Astrocyte (in vitro differentiated cells and primary cell): ENCODE measurements around the gene TMEM132E. TPM values are rescaled to one million over a fixed set of nuclear protein-coding genes. Genes with fewer than 3 reads are reported as not detected.

Source experiments
- DNase-seq: peaks from one replicate; pipeline ENCODE4 v3.0.0-alpha.2; 2010; ENCODE audit warnings: low read depth
- FAIRE-seq: peaks from 2 replicates; lab custom pipeline; 2011; peaks lifted over from hg19 to GRCh38; lab: Jason Lieb, UNC
- H2AFZ ChIP-seq: 2 replicates; pipeline ENCODE4 v1.6.0; 2012; ENCODE audit warnings: low read depth, low read length, inconsistent platforms
- H3K27ac ChIP-seq: 2 replicates; pipeline ENCODE4 v1.5.1; 2011; ENCODE audit warnings: low read depth, low read length, inconsistent platforms
- H3K27me3 ChIP-seq: 2 replicates; pipeline ENCODE4 v1.6.0; 2011; ENCODE audit warnings: low read length, inconsistent platforms; ENCODE audit not compliant: insufficient read depth
- H3K36me3 ChIP-seq: 2 replicates; pipeline ENCODE4 v1.5.1; 2011; ENCODE audit warnings: low read length, inconsistent platforms; ENCODE audit not compliant: insufficient read depth
- H3K4me1 ChIP-seq: 2 replicates; pipeline ENCODE4 v1.5.1; 2011; ENCODE audit warnings: low read length, inconsistent platforms; ENCODE audit not compliant: insufficient read depth
- H3K4me2 ChIP-seq: 2 replicates; pipeline ENCODE4 v1.6.0; 2012; ENCODE audit warnings: low read length, inconsistent platforms
- H3K4me3 ChIP-seq: 2 replicates; pipeline ENCODE4 v1.5.1; 2011; ENCODE audit warnings: low read depth, mild to moderate bottlenecking, low read length, inconsistent platforms; ENCODE audit not compliant: insufficient read depth
- H3K79me2 ChIP-seq: 2 replicates; pipeline ENCODE4 v1.6.0; 2012; ENCODE audit warnings: mild to moderate bottlenecking, low read length, inconsistent platforms; ENCODE audit not compliant: insufficient read depth
- H3K9ac ChIP-seq: 2 replicates; pipeline ENCODE4 v1.6.0; 2012; ENCODE audit warnings: mild to moderate bottlenecking, low read length, inconsistent platforms
- H3K9me3 ChIP-seq: 2 replicates; pipeline ENCODE4 v1.5.1; 2012; ENCODE audit warnings: low read depth, mild to moderate bottlenecking, low read length, inconsistent platforms; ENCODE audit not compliant: insufficient read depth
- H4K20me1 ChIP-seq: 2 replicates; pipeline ENCODE4 v1.6.0; 2012; ENCODE audit warnings: low read length, inconsistent platforms; ENCODE audit not compliant: insufficient read depth
- H3K27ac Mint-ChIP-seq: one replicate; pipeline ENCODE4 v1.8.0; 2021; ENCODE audit warnings: mild to moderate bottlenecking, mixed read lengths; ENCODE audit not compliant: unreplicated experiment
- H3K27me3 Mint-ChIP-seq: one replicate; pipeline ENCODE4 v1.8.0; 2021; ENCODE audit warnings: low read depth, mixed read lengths; ENCODE audit not compliant: unreplicated experiment
- H3K36me3 Mint-ChIP-seq: one replicate; pipeline ENCODE4 v1.8.0; 2021; ENCODE audit warnings: low read depth, mixed read lengths; ENCODE audit not compliant: unreplicated experiment
- H3K4me1 Mint-ChIP-seq: one replicate; pipeline ENCODE4 v1.8.0; 2021; ENCODE audit warnings: low read depth, mixed read lengths; ENCODE audit not compliant: unreplicated experiment
- H3K4me3 Mint-ChIP-seq: one replicate; pipeline ENCODE4 v1.8.0; 2021; ENCODE audit warnings: mild to moderate bottlenecking, moderate library complexity, mixed read lengths; ENCODE audit not compliant: unreplicated experiment
- H3K9me3 Mint-ChIP-seq: one replicate; pipeline ENCODE4 v1.8.0; 2021; ENCODE audit warnings: mild to moderate bottlenecking, mixed read lengths; ENCODE audit not compliant: unreplicated experiment
- CTCF ChIP-seq: IDR thresholded peaks from 2 replicates; pipeline ENCODE4 v1.5.1; 2011; ENCODE audit warnings: low read depth, mild to moderate bottlenecking, inconsistent platforms, low read length, moderate library complexity; ENCODE audit not compliant: insufficient read depth
- EZH2 ChIP-seq: IDR thresholded peaks from 2 replicates; pipeline ENCODE4 v1.6.1; 2012; ENCODE audit warnings: mild to moderate bottlenecking, low read length, inconsistent platforms; ENCODE audit not compliant: insufficient read depth
- total RNA-seq: library from RNA; stranded (reverse); gene quantifications from 2 replicates; pipeline ENCODE4 v1.2.1, GENCODE V29; 2021

The TMEM132E gene
- total RNA-seq, 1 donor from 2014 or later = 0.18 TPM

GRCh38 chr17:34682305-34682704 lies 102.9 kb downstream of the TMEM132E start:
- H3K27me3 Mint-ChIP-seq = peaks cover 59% of the 10 kb centered on the region
- H3K36me3 Mint-ChIP-seq = no peaks in the 10 kb centered on the region
- Histone ChIP-seq H3K9ac (no peak overlapping the region), H2AFZ (no peak overlapping the region), H3K4me2 (no peak overlapping the region), H3K4me1 (no peaks in the 10 kb centered on the region), H4K20me1 (no peaks in the 10 kb centered on the region), H3K27me3 (no peaks in the 10 kb centered on the region), H3K79me2 (no peaks in the 10 kb centered on the region), H3K9me3 (peaks cover 3% of the 10 kb centered on the region), H3K4me3 (no peak overlapping the region), H3K27ac (no peak overlapping the region), H3K36me3 (no peaks in the 10 kb centered on the region)
- H3K27ac Mint-ChIP-seq = no peak overlapping the region
- no peaks in the 10 kb centered on the region for H3K4me1 Mint-ChIP-seq
- TF ChIP-seq EZH2 = no peak
- TF ChIP-seq CTCF = no peak
- H3K4me3 Mint-ChIP-seq = no peak overlapping the region
- H3K9me3 Mint-ChIP-seq = peaks cover 6% of the 10 kb centered on the region
- no peak for FAIRE-seq
- DNase-seq = no peak

- TF ChIP-seq CTCF = no peak
- no peak for TF ChIP-seq EZH2
- Mint-ChIP-seq H3K4me1 (no peaks in the 10 kb centered on the region), H3K27ac (no peak overlapping the region), H3K4me3 (no peak overlapping the region), H3K36me3 (no peaks in the 10 kb centered on the region), H3K9me3 (peaks cover 4% of the 10 kb centered on the region), H3K27me3 (peaks cover 63% of the 10 kb centered on the region)
- Histone ChIP-seq H3K4me3 (no peak overlapping the region), H4K20me1 (no peaks in the 10 kb centered on the region), H3K27ac (no peak overlapping the region), H3K27me3 (no peaks in the 10 kb centered on the region), H2AFZ (no peak overlapping the region), H3K79me2 (no peaks in the 10 kb centered on the region), H3K9ac (no peak overlapping the region), H3K4me2 (no peak overlapping the region), H3K36me3 (no peaks in the 10 kb centered on the region), H3K9me3 (peaks cover 3% of the 10 kb centered on the region), H3K4me1 (no peaks in the 10 kb centered on the region)
- DNase-seq = no peak
- no peak for FAIRE-seq
These were observed 104.0 kb downstream of the TMEM132E start for GRCh38 chr17:34683390-34683789.

Other genes with a start within 250 kb of the TMEM132E start
- gene CCL13, start 223.1 kb upstream of the TMEM132E start, total RNA-seq = not detected in 2 replicates
- gene CCL1, start 216.3 kb upstream of the TMEM132E start, total RNA-seq = not detected in 2 replicates